HG03060 (cell line): ENCODE measurements around the gene LRWD1.
"Not testable (repeated sequence)": the region's sequence is repeated elsewhere in the genome, so short reads cannot be mapped to it uniquely, and the experiment has no call there.

Experiments used
- ATAC-seq: cut with Tn5 transposase; IDR thresholded peaks from one replicate; pipeline ENCODE4 v1.9.1; 2021; ENCODE audit warnings: low read depth, moderate number of reproducible peaks; ENCODE audit not compliant: unreplicated experiment

LRWD1 gene

DNA sequence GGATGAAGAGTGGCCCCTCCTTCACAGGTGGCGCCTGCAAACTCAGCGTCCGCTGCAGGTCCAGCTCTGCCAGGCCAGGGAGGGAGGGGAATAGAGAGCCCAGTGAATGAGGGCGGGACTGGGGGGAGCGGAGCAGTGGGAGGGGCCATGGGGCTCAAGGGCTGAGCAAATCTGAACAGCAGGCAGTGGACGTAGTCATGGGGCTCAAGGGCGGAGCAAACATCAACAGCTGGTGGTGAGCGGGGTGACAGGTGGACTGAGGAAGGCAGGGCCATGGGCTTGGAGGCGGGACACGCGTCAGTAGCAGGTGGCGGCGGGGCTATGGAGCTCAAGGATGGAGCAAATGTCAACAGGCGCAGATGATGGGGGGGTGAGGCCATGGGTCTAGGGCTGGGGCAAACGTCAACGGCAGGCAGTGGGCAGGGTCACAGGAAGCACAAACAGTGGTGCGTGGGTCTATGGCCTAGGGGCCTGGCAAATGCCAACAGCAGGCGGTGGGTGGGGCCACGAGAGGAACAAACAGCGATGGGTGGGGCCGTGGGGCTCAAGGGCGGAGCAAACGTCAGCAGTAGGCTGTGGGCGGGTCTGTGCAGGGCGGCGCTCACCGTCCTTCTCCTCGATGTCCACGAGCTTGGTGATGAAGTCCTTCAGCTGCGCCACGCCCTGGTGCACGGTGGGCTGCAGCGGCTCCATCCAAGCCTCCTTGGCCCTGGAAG lies 28.6 kb downstream of the LRWD1 start:
- not testable (repeated sequence) for ATAC-seq

DNA sequence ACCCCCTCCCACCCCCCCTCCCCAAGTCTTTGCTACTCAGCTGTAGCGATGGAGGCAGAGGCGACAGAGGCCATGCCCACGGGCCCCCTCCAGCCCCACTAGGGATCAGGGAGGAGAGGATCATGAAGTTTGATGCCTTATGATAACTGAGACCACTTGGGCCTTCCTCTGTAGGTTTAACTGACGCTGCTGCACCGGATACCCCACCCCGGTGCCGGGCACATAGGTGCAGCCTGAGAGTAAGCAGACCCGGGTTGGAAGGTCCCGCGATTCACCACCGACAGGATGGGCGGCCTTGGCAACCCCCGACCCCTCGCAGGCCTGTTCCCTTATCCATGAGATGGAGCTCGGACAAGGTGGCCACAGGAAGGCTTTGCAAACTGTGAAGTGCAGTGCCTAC lies 29.2 kb downstream of the LRWD1 start:
- ATAC-seq: not testable (repeated sequence)

DNA sequence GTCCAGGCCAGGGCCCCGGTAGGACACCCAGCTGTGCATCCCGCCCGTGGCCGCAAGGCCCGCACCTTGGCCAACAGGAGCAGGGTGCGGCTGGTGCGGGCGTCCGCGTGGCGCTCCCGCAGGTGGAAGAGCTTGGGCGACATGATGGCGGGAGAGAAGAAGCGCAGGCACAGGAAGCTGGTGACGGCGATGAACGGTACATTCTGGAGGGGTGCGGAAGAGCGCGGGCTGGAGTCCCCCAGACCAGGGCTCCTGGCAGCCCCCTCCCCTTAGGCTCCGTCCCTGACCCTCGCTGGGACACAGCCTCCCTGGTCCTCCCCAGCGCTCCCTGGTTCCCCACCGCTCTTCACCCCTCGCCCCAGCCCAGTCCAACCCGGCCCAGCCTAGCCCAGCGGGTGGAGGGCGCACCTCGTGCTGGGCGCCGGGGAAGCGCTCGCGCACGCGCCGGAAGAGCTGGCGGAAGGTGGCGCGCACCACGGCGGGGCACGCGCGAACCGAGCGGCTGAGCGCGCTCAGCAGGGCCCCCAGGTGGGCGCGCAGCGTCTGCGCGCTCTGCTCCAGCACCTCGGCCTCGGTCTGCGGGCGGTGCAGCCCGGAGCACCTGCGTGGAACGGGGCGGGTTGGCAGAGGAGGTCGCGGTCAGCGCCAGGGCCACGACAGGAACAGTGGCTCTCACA lies 29.8 kb downstream of the LRWD1 start:
- not testable (repeated sequence) for ATAC-seq

DNA sequence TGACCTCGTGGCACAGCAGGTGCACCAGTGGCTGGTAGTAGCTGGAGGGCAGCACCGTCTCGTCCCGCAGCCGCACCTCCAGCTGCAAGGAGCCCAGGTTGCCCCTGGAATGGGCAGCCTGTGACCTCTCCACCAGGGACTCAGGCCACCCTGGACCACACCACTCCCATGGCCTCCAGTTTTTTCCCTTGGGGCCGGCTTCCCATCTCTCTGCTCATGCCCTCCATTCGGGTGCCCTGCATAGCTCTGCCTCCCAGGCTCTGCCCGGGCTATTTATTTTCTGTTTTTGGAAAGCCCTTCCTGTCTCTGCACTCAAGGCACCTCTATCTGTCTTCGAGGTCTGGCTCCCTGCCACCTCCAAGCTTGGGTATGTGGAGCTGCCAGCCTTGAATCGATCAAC lies 32.1 kb downstream of the LRWD1 start:
- ATAC-seq: not testable (repeated sequence)

DNA sequence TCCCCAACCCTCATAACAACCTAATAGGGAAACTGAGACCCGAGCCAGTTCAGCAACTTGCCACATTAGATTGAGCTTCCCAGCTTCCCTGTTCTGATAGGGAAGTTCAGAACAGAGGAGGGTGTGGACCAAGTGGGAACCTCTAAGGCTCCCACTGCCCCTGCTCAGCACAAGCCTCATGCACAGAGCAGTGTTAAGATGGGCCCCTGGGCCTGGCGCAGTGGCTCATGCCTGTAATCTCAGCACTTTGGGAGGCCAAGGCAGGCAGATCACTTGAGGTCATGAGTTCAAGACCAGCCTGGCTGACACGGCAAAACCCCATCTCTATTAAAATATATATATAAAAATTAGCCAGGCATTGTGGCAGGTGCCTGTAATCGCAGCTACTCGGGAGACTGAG lies 32.5 kb downstream of the LRWD1 start:
- not testable (repeated sequence) for ATAC-seq

DNA sequence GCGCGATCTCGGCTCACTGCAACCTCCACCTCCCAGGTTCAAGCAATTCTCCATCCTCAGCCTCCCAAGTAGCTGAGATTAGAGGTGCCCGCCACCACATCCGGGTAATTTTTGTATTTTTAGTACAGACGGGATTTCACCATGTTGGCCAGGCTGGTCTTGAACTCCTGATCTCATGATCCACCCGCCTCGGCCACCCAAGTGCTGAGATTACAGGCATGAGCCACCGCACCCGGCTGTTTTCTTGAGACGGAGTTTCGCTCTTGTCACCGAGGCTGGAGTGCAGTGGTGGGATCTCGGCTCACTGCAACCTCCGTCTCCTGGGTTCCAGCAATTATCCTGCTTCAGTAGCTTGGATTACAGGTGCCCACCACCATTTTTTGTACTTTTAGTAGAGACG lies 33.5 kb downstream of the LRWD1 start:
- not testable (repeated sequence) for ATAC-seq

DNA sequence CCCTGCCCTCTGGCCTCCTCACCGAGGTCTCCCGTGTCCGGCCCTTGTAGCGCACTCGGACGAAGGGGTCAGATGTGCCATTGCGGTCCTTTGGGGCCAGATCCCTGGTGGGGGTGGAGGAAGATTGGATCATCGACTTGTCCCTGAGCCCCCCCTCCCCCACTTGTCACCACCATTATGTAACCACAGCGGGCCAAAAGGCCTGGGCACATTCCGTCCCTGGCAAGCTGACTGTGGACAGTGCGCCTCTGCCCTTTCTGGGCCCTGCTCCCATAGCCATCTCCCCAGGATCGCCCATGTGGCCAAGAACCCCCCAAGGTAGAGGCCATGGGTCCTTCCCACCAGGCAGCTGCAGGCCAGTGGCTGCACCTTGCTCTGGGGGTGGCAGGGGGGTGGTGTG lies 38.4 kb downstream of the LRWD1 start:
- ATAC-seq: not testable (repeated sequence)

DNA sequence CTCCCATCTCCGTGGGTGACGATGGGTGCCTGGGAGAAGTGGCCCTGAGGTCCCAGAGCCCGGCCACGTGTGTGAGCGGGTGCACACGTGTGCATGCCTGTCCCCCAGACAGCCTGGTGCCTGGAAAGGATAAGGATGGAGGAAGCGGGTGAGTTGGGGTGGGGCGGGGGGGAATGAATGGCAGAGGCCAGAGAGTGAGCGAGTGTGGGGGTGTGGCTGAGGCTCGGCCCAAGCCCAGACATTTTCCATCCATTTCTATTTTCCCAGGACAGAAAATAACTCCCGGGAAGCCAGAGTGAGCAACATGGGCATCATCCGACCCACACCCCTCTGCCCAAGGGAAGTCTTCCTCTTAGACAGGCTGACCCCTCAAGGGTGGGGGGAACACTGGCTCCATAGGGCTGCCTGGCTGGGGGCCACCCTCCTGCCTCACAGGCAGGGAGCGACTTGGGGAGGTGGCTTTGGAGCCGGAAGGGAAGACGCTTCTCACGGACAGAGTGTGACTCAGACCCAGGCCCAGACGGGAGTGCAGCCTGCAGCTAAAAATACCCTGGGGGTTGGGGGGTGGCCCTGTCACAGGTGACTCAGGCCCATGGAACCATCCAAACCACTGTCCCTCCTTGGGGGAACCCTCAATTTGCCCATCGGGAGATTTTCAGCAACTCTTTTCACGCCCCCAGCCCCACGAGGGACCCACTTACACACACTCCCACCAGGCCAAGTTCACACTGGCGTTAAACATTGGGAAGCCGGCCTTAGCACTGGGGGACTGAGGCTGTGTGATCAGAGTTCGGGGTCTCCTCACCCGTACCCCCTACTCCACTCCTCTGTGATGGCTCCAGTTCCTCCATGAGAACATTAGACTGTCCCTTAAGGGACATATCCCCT lies 40.8 kb downstream of the LRWD1 start:
- not testable (repeated sequence) for ATAC-seq

DNA sequence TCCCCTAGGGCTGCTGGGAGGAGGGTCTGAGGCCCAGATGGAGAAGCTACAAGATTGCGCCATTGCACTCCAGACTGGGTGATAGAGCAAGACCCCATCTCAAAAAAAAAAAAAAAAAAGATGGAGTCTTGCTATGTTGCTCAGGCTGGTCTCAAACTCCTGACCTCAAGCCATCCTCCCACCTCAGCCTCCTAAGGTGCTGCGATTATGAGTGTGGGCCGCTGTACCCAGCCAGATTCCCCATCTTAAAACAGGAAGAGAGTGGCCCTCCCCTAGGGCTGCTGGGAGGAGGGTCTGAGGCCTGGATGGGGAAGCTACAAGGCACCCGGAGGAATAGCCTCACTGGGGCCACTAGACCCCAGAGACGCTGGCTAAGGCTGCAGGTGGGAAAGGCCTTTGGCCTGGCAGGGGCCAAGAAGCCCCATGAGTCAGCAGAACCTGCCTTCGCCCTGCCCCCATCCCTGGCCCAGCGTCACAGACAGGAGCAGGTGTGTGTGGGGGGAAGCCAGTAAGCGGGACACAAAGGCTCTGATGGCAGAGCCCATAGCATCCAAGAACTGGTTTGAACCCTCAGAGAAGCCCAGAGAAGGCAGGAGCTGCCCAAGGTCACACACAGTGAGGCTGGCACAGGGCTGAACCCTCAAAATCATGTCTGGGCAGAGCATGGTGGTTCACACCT lies 42.8 kb downstream of the LRWD1 start:
- ATAC-seq: not testable (repeated sequence)

DNA sequence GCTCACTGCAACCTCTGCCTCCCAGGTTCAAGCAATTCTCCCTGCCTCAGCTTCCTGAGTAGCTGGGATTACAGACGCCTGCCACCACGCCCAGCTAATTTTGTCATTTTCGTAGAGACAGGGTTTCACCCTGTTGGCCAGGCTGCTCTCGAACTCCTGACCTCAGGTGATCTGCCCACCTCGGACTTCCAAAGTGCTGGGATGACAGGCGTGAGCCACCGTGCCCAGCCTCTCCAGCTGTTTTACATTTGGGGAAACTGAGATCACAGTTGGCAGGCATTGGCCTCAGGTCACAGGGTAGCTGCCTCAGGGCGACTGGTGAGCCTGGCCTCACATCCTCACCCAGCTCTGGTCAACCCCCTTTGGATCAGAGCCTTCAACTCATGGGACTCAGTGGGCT lies 45.8 kb downstream of the LRWD1 start:
- not testable (repeated sequence) for ATAC-seq

DNA sequence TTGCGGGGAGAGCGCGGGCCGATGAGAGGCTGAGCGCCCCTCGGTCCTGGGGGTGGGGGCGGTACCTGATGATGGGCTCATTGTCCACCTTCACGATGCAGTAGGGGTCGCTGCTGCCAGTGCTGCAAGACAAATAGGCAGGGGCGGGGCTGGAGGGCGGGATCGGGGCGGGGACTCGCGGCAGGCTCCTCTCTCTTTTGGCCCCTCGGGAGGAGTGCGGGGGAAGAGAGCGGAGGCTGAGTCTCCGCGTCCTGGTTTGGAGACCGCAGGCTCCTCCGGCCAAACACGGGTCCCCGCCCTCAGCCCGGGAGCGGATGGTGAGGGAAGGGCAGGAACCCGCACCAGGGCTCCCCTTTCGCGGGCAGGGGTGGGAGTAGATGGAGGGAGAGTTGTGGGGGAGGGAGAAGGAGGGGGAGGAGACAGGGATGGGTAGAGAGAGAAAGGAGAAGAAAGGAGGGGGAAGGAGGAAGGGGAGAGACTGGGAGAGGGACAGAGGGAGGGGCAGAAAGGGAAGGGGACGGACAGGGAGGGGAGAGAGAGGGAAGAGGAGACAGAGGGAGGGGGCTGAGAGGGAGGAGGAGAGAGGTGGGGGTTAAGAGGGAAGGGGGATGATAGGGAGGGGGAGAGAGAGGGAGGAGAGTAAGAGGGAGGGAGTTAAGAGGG lies 47.2 kb downstream of the LRWD1 start:
- not testable (repeated sequence) for ATAC-seq

DNA sequence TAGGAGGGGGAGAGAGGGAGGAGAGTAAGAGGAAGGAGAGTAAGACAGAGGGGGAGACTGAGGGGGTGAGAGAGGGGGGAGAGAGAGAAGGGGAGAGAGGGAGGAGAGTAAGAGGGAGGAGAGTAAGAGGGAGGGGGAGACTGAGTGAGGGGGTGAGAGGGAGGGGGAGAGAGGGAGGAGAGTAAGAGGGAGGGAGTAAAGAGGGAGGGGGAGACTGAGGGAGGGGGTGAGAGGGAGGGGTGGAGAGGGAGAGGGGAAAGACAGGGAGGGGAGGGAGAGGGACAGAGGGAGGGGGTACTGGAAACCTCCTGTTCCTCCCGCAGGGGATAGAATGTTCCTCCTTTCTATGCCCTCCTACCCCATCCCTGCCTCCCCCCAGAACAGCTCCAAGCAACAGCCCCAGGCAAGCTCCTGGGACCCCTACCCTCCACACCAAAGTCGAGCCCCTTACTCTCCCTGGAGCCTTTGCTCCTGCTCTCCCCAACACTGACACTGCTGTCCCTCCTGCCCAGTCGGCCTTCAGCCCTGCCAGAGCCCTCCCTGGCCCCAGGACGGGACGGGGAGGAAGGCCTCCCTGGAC lies 47.9 kb downstream of the LRWD1 start:
- not testable (repeated sequence) for ATAC-seq

DNA sequence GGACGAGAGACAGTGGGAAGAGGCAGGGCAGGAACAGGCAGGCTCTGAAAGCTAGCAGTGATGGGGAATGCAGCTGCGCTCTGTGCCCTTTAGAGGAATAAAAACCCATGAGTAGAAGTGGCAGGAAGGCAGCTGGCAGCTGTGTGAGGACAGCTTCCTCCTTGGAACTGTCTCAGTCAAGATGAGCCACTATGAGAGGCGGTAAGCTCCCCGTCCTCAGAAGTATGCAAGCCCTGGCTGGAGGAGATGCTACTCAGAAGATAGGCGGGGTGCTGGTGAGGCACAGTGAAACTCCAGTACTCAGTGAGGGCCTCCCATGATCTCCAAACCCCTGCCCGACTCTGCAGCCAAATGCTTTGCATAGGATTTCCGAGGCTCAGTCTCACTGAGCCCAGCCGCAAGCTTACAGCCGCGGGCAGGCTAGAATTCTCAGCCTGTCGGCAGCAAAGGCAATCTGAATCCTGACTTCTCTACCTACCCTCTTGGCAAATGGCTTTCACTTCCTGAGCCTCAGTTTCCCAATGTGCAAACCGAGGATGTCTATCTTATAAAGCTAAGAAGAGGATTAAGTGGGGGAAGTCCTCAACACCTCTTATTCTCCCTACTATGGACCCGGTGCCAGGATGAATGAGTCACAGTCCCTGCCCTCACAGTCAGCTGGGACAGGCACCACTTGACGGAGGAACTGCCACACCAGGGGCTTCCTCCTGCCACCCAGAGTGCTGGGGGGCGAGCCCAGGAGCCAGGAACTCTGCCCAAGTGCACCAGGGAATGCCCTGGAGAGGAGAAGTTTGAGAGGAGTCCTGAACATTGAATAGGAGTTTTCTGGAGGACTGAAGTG lies 50.3 kb downstream of the LRWD1 start:
- ATAC-seq: peak; percentile 49

DNA sequence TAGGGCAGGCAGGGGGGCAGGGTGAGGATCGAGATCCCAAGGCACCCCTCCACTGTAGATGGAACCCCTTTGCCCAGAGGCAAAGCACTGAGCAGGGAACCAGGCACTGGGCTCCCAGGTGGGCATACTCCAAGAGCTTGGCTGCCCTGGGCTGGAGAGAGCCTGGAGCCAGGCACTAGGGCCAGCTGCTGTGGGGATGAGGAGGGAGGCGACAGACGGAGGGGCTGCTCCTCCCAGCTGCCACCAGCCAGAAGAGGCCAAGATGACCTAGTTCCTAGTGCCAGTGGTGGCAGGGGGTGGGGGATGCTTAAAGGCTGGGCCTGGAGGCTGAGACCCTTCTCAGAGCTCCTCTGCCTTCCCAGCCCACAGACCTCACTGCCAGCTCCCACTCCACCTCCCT lies 51.1 kb downstream of the LRWD1 start:
- not testable (repeated sequence) for ATAC-seq

DNA sequence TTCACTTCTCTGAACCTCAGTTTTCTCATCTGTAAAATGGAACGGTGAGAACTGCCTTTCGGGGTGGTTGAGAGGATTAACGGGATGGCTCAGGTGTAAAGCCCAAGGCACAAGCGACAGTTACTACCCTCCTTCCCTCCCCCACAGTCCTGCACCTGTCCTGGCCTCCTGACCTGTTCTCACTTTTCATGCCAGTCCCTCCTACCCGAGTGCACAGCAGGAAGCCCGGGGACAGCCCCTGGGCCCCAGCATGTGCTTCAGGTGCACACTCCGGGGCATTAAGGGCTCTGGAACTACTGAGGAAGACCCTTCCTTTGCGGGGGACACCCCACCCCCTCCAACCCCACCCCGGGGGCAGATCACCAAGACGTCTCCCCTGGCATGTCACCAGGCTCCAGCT lies 52.2 kb downstream of the LRWD1 start:
- ATAC-seq: not testable (repeated sequence)

DNA sequence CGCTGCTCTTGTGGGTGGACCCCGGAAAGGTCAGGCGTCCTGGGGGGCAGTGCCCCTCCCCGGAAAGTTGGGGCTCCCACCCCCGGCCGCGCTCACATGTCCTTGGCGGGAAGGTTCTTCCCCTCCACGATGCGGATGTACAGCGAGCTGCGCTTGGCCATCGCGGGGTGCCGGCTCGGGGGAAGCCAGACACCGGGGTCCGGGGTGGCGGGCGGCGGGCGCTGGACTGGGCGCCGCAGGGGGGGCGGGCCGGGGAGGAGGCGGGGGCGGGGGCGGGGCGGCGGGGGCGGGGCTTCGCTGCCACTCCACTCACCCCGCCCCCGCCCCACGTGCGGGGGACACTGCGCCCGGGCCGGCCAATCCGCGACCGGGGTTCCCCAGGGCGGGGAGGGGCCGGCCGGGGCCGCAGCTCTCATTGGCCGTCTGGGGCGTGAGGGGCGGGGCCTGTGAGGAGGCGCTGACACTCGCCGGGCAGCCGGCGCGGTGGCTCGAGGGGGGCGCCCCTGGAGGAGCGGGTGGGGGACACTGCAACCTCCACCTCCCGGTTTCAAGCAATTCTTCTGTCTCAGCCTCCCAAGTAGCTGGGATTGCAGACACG lies 52.9 kb downstream of the LRWD1 start, which contains the start of gene RASA4B:
RASA4B (minus strand) TSS at position 228 of the 598 bp plus-strand sequence; CDS start at position 161, 67 bp downstream.
- ATAC-seq: not testable (repeated sequence)

DNA sequence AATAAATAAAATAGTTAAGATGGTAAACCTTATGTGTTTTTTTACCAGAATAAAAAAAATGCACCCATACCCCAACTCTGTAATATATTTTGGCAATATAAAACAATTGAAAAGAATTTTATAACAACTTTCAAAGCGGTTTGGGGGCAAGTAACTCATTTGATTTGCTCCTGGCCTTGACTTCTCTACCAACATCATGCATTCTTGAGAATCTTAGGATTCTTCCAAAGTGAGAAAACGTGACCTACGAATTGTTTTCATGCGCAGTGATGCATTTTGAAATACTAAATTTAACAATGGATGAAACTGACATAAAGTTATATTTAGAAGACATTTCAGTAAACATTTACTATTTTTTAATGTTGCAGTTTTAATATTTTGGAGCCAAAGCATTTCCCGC lies 56.0 kb downstream of the LRWD1 start:
- ATAC-seq: not testable (repeated sequence)
